OCI-LY1 (cell line): ENCODE results near the gene IL13.
"Not testable (repeated sequence)": the region's sequence is repeated elsewhere in the genome, so short reads cannot be mapped to it uniquely, and the experiment has no call there.

Experiments
- H2AFZ ChIP-seq: fragments of 200-600 bp; sonication (generic), shearing (Covaris generic); 2 replicates; pipeline ENCODE4 v1.6.0; 2014; ENCODE audit warnings: antibody characterized with exemption, mild to moderate bottlenecking, low read length
- H3F3A ChIP-seq: fragments of 200-600 bp; sonication (generic), shearing (Covaris generic); 2 replicates; pipeline ENCODE4 v1.6.0; 2014; ENCODE audit warnings: mild to moderate bottlenecking, antibody characterized with exemption, low read length, moderate library complexity; ENCODE audit not compliant: insufficient read depth
- H3K27ac ChIP-seq: fragments of 200-600 bp; sonication (generic); 2 replicates; pipeline ENCODE4 v1.5.1; 2014; ENCODE audit warnings: low read length, mixed run types, mild to moderate bottlenecking, low read depth; ENCODE audit not compliant: poor library complexity, severe bottlenecking
- H3K27me3 ChIP-seq: fragments of 200-600 bp; sonication (generic); 2 replicates; pipeline ENCODE4 v1.6.0; 2014; ENCODE audit warnings: antibody characterized with exemption, mild to moderate bottlenecking, low read length, moderate library complexity; ENCODE audit not compliant: insufficient read depth
- H3K36me3 ChIP-seq: fragments of 200-600 bp; sonication (generic); 2 replicates; pipeline ENCODE4 v1.6.1; 2014; ENCODE audit warnings: mild to moderate bottlenecking, antibody characterized with exemption, low read length, moderate library complexity, mixed read lengths; ENCODE audit not compliant: insufficient read depth
- H3K4me1 ChIP-seq: fragments of 200-600 bp; sonication (generic); 2 replicates; pipeline ENCODE4 v1.5.1; 2014; ENCODE audit warnings: mild to moderate bottlenecking, low read length, moderate library complexity; ENCODE audit not compliant: insufficient read depth, severe bottlenecking
- H3K4me2 ChIP-seq: fragments of 200-600 bp; sonication (generic), shearing (Covaris generic); 2 replicates; pipeline ENCODE4 v1.6.1; 2014; ENCODE audit warnings: low read length
- H3K4me3 ChIP-seq: fragments of 200-600 bp; sonication (generic); 2 replicates; pipeline ENCODE4 v1.5.1; 2014; ENCODE audit warnings: low read length, low read depth, mild to moderate bottlenecking, mixed read lengths; ENCODE audit not compliant: poor library complexity, severe bottlenecking
- H3K79me2 ChIP-seq: fragments of 200-600 bp; shearing (Covaris generic); 2 replicates; pipeline ENCODE4 v1.6.1; 2016; ENCODE audit warnings: mixed run types, low read length, mixed read lengths; ENCODE audit not compliant: insufficient read depth
- H3K9ac ChIP-seq: fragments of 200-600 bp; sonication (generic), shearing (Covaris generic); 2 replicates; pipeline ENCODE4 v1.6.1; 2014; ENCODE audit warnings: mild to moderate bottlenecking, low read length, mixed read lengths
- H3K9me2 ChIP-seq: fragments of 200-600 bp; sonication (generic), shearing (Covaris generic); 2 replicates; pipeline ENCODE4 v1.6.1; 2014; ENCODE audit warnings: low read depth, mild to moderate bottlenecking, low read length, mixed read lengths
- H3K9me3 ChIP-seq: fragments of 200-600 bp; shearing (Covaris generic); 2 replicates; pipeline ENCODE4 v1.6.1; 2014; ENCODE audit warnings: low read length, mixed read lengths
- H4K20me1 ChIP-seq: fragments of 200-600 bp; sonication (generic), shearing (Covaris generic); 2 replicates; pipeline ENCODE4 v1.6.0; 2016; ENCODE audit warnings: mild to moderate bottlenecking, low read length; ENCODE audit not compliant: insufficient read depth
- CTCF ChIP-seq: fragments of 200-600 bp; sonication (generic), shearing (Covaris generic); IDR thresholded peaks from 2 replicates; pipeline ENCODE4 v1.5.1; 2017; ENCODE audit warnings: mild to moderate bottlenecking, antibody characterized with exemption, low read length, moderate library complexity, mixed read lengths
- EZH2 ChIP-seq: fragments of 200-600 bp; sonication (generic), shearing (Covaris generic); IDR thresholded peaks from 2 replicates; pipeline ENCODE4 v1.8.0; 2017; ENCODE audit warnings: borderline replicate concordance, mixed run types, mild to moderate bottlenecking, antibody characterized with exemption, low read length, moderate library complexity, mixed read lengths

IL13 gene

GRCh38 chr5:132628814-132629213, 29.2 kb upstream of the IL13 start:
- H4K20me1 ChIP-seq: no peaks in the 10 kb centered on the region
- no peaks in the 10 kb centered on the region for H3K9me2 ChIP-seq
- no peaks in the 10 kb centered on the region for H3F3A ChIP-seq
- no peak overlapping the region for H3K4me2 ChIP-seq
- H3K9me3 ChIP-seq: no peaks in the 10 kb centered on the region
- H3K79me2 ChIP-seq: no peaks in the 10 kb centered on the region
- peaks cover 52% of the 10 kb centered on the region for H3K36me3 ChIP-seq
- no peak overlapping the region for H3K4me3 ChIP-seq
- H3K27ac ChIP-seq: no peak overlapping the region
- H3K4me1 ChIP-seq: no peaks in the 10 kb centered on the region
- no peak overlapping the region for H2AFZ ChIP-seq
- no peaks in the 10 kb centered on the region for H3K27me3 ChIP-seq
- no peak overlapping the region for H3K9ac ChIP-seq
- TF ChIP-seq EZH2: no peak
- TF ChIP-seq CTCF: no peak

- H3K9me3 ChIP-seq: no peaks in the 10 kb centered on the region
- no peak overlapping the region for H2AFZ ChIP-seq
- peaks cover 49% of the 10 kb centered on the region for H3K36me3 ChIP-seq
- no peak overlapping the region for H3K4me2 ChIP-seq
- no peaks in the 10 kb centered on the region for H4K20me1 ChIP-seq
- no peak overlapping the region for H3K9ac ChIP-seq
- TF ChIP-seq CTCF: no peak
- no peak for TF ChIP-seq EZH2
- no peaks in the 10 kb centered on the region for H3K79me2 ChIP-seq
- H3K4me1 ChIP-seq: no peaks in the 10 kb centered on the region
- no peak overlapping the region for H3K27ac ChIP-seq
- H3K9me2 ChIP-seq: no peaks in the 10 kb centered on the region
- no peaks in the 10 kb centered on the region for H3F3A ChIP-seq
- H3K27me3 ChIP-seq: no peaks in the 10 kb centered on the region
- H3K4me3 ChIP-seq: no peak overlapping the region
Observed at GRCh38 chr5:132629230-132629944, 28.6 kb upstream of the IL13 start.

GRCh38 chr5:132633587-132633986, 24.4 kb upstream of the IL13 start:
- not testable (repeated sequence) for H3K9me2 ChIP-seq, H3K9ac ChIP-seq, H2AFZ ChIP-seq, H3K79me2 ChIP-seq, H3K4me2 ChIP-seq, H3K27me3 ChIP-seq, H3K9me3 ChIP-seq, H3K4me3 ChIP-seq, H3K27ac ChIP-seq, H3F3A ChIP-seq, H3K4me1 ChIP-seq, H4K20me1 ChIP-seq
- peaks cover 70% of the 10 kb centered on the region for H3K36me3 ChIP-seq

GRCh38 chr5:132635873-132636272, 22.1 kb upstream of the IL13 start:
- Histone ChIP-seq H3K27me3 (no peaks in the 10 kb centered on the region), H3K79me2 (no peaks in the 10 kb centered on the region), H3K9me3 (no peaks in the 10 kb centered on the region), H3K4me2 (no peak overlapping the region), H4K20me1 (no peaks in the 10 kb centered on the region), H3K9ac (no peak overlapping the region), H3K4me1 (no peaks in the 10 kb centered on the region), H2AFZ (no peak overlapping the region), H3K9me2 (no peaks in the 10 kb centered on the region), H3F3A (no peaks in the 10 kb centered on the region), H3K4me3 (no peak overlapping the region), H3K36me3 (peaks cover 75% of the 10 kb centered on the region), H3K27ac (no peak overlapping the region)
- TF ChIP-seq EZH2 (no peak), CTCF (no peak)
